ENCODE measurements around the gene SUPT6H. TPM values are rescaled to one million over a fixed set of nuclear protein-coding genes. Genes with fewer than 3 reads are reported as not detected.
A peak's percentile ranks its signal among the peaks of the same experiment; 100 is the strongest.

Gene SUPT6H
- total RNA-seq, 3 donors from 2014 or later (not counting 1 experiment from before 2014, with no cell fraction given) = 170 to 184 (median 177) TPM

DNA sequence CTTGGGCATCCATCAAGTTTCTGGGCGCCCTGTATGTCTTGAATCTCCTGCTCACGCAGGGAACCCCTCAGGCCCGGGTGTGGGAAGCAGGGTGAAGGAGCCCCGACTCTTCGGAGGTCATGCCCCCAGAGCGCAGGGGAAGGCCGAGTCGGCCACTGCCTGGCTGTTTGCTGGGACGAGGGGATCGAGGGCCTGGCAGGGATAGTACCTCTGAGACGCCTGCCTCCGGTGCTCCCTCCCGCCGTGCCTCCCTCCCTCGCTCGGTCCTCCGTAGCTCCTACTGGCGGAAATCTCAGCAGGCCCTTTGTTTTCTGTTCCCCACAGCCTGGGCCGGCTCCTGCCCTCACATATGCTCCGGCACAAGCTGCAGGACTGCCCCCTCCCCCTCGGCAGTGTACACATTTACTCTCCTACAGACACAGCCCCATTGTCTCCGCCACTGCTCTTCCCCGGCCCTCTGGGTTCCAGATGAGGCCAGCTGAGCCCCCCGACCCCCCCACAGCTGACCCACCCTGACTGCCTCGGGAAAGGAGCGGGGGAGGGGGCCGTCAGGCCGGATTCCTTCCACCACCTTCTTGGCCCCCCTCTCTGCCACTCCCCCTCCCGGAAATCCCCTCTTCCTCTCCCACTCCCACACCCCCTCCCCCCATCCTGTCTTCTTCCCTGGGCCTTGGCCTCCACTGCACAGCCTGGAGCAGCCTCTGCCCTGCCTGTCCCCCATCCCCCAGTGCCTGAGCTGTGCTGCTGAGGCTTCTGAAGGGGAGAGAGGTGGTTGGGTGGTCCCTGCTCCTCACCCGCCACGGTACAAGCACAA lies 83.2 kb downstream of the SUPT6H start:
- 10% methylated on average over 31 of the region's 31 CpGs for WGBS (ENCODE audit: insufficient coverage)
- no peaks in the 10 kb centered on the region for H3K36me3 Mint-ChIP-seq
- no peak for TF ChIP-seq CTCF (IDR thresholded peaks at IDR 0.05)
- DNase-seq (peak; percentile 29 to 63), ATAC-seq (peak in 1 of 3 donors; percentile 1)
- H3K9me3 ChIP-seq (ENCODE audit: control insufficient read depth, insufficient read depth, low read length) = no peaks in the 10 kb centered on the region
- no peaks in the 10 kb centered on the region for H3K9me3 Mint-ChIP-seq
- peaks cover 68% of the 10 kb centered on the region for H3K4me1 ChIP-seq (ENCODE audit: control insufficient read depth, insufficient read depth, low read length)
- H3K4me3 ChIP-seq (ENCODE audit: low read length) = peak overlapping the region; percentile 54
- peaks cover 15% of the 10 kb centered on the region for H3K36me3 ChIP-seq (ENCODE audit: control insufficient read depth, insufficient read depth, low read length)
- H3K27me3 ChIP-seq (ENCODE audit: control insufficient read depth, insufficient read depth, low read length) = no peaks in the 10 kb centered on the region
- intact Hi-C loops (cut with micrococcal nuclease) = loop anchor here (5.0 kb wide), 1 partner anchor 182 kb away; no protein-coding TSS in a partner anchor
- no peaks in the 10 kb centered on the region for H3K27me3 Mint-ChIP-seq (ENCODE audit: low read depth in 2 of 2)
- H3K4me1 Mint-ChIP-seq = peaks cover 3 to 28% of the 10 kb centered on the region in 2 donors
- peak overlapping the region; percentile 71 for H3K27ac ChIP-seq (ENCODE audit: low read length)
- H3K4me3 Mint-ChIP-seq = peak overlapping the region; percentile 86
- H3K27ac Mint-ChIP-seq = peak overlapping the region; percentile 81 to 83

DNA sequence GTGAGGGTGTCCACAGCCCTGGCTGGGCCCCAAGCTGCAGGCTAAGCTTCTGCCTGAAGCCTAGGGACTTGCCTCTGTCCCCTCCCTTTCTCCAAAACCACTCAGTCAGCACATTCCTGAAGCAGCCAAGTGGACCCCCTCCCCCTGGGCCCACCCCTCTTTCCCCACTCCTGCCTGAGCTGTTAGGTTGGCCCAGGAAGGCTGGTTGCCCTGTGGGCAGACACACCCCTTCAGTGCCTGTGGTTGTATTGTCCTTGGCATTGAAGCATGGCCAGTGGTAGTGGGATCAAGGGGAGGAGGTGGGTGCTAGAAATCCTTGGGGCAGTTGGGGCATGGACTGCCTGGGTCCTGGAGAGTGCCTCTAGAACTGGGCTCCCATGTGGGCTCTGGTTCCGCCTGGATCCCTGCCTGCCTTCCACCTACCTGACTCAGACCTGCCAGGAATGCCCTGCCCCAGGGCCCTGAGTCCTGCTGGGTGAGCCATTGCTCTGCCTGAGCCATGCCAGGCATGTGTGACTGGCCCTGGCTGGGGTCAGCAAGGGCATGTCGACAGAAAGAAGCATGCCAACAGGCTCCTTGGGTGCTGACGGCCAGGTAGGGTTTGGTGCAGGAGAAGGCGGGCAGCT lies 83.9 kb downstream of the SUPT6H start:
- no peaks in the 10 kb centered on the region for H3K9me3 Mint-ChIP-seq
- peaks cover 5 to 28% of the 10 kb centered on the region in 2 donors for H3K4me1 Mint-ChIP-seq
- peak overlapping the region in 1 of 2 donors; percentile 83 for H3K27ac Mint-ChIP-seq
- H3K36me3 ChIP-seq (ENCODE audit: control insufficient read depth, insufficient read depth, low read length) = peaks cover 15% of the 10 kb centered on the region
- H3K4me3 Mint-ChIP-seq = peak overlapping the region; percentile 21
- 89% methylated on average over 4 of the region's 4 CpGs for WGBS (ENCODE audit: insufficient coverage)
- peaks cover 63% of the 10 kb centered on the region for H3K4me1 ChIP-seq (ENCODE audit: control insufficient read depth, insufficient read depth, low read length)
- TF ChIP-seq CTCF (IDR thresholded peaks at IDR 0.05) = no peak
- H3K9me3 ChIP-seq (ENCODE audit: control insufficient read depth, insufficient read depth, low read length) = no peaks in the 10 kb centered on the region
- ATAC-seq (no peak), DNase-seq (no peak)
- H3K36me3 Mint-ChIP-seq = no peaks in the 10 kb centered on the region
- peak overlapping the region; percentile 15 for H3K27ac ChIP-seq (ENCODE audit: low read length)
- H3K4me3 ChIP-seq (ENCODE audit: low read length) = no peak overlapping the region
- no peaks in the 10 kb centered on the region for H3K27me3 ChIP-seq (ENCODE audit: control insufficient read depth, insufficient read depth, low read length)
- no peaks in the 10 kb centered on the region for H3K27me3 Mint-ChIP-seq (ENCODE audit: low read depth in 2 of 2)
- intact Hi-C loops (cut with micrococcal nuclease) = no loop called here

- H3K27ac ChIP-seq (ENCODE audit: low read length) = no peak overlapping the region
- H3K4me1 Mint-ChIP-seq = peaks cover 5 to 28% of the 10 kb centered on the region in 2 donors
- H3K36me3 ChIP-seq (ENCODE audit: control insufficient read depth, insufficient read depth, low read length) = peaks cover 15% of the 10 kb centered on the region
Observed at GRCh38 chr17:28746611-28747050, 84.6 kb downstream of the SUPT6H start.

More at GRCh38 chr17:28746611-28747050, 84.6 kb downstream of the SUPT6H start:
- H3K27ac Mint-ChIP-seq = peak overlapping the region in 1 of 2 donors; percentile 83
- H3K4me3 Mint-ChIP-seq = no peak overlapping the region
- Histone ChIP-seq H3K4me3 (ENCODE audit: low read length) (no peak overlapping the region), H3K27me3 (ENCODE audit: control insufficient read depth, insufficient read depth, low read length) (no peaks in the 10 kb centered on the region), H3K9me3 (ENCODE audit: control insufficient read depth, insufficient read depth, low read length) (no peaks in the 10 kb centered on the region), H3K4me1 (ENCODE audit: control insufficient read depth, insufficient read depth, low read length) (peaks cover 56% of the 10 kb centered on the region)
- no peaks in the 10 kb centered on the region for H3K36me3 Mint-ChIP-seq
- intact Hi-C loops (cut with micrococcal nuclease) = no loop called here
- no peak for TF ChIP-seq CTCF (IDR thresholded peaks at IDR 0.05)
- ATAC-seq = no peak
- WGBS (ENCODE audit: insufficient coverage) = 87% methylated on average over 5 of the region's 5 CpGs
- no peaks in the 10 kb centered on the region for H3K27me3 Mint-ChIP-seq (ENCODE audit: low read depth in 2 of 2)
- no peak for DNase-seq
- no peaks in the 10 kb centered on the region for H3K9me3 Mint-ChIP-seq

Data from natural killer cell (primary cell).